ENCODE data around the gene TMCC1. TPM values are rescaled to one million over a fixed set of nuclear protein-coding genes. Genes with fewer than 3 reads are reported as not detected.
"Not testable (repeated sequence)": the region's sequence is repeated elsewhere in the genome, so short reads cannot be mapped to it uniquely, and the experiment has no call there.

The TMCC1 gene
- polyA plus RNA-seq, 6 donors from 2014 or later: 4.0 to 7.4 (median 5.7) TPM

- no peak for ATAC-seq (ENCODE audit: low read depth in 2 of 2)
- peaks cover 0 to 18% (median 0%) of the 10 kb centered on the region in 3 donors for H3K4me1 Mint-ChIP-seq
- H3K9me3 Mint-ChIP-seq: no peaks in the 10 kb centered on the region
- no peak overlapping the region for H3K27ac Mint-ChIP-seq
- H3K4me3 Mint-ChIP-seq: no peak overlapping the region
- DNase-seq: no peak
- no peaks in the 10 kb centered on the region for H3K27me3 Mint-ChIP-seq
- no peaks in the 10 kb centered on the region for H3K36me3 Mint-ChIP-seq
These were observed 175.3 kb downstream of the TMCC1 start for GRCh38 chr3:129718201-129718600.

- no peaks in the 10 kb centered on the region for H3K9me3 Mint-ChIP-seq
- H3K27ac Mint-ChIP-seq: peak overlapping the region in 1 of 6 donors; percentile 70
- DNase-seq (no peak), ATAC-seq (ENCODE audit: low read depth in 2 of 2) (no peak)
- H3K4me3 Mint-ChIP-seq: no peak overlapping the region
- no peaks in the 10 kb centered on the region for H3K27me3 Mint-ChIP-seq
- no peaks in the 10 kb centered on the region for H3K36me3 Mint-ChIP-seq
- peaks cover 0 to 18% (median 0%) of the 10 kb centered on the region in 3 donors for H3K4me1 Mint-ChIP-seq
These were observed 177.7 kb downstream of the TMCC1 start for GRCh38 chr3:129715854-129716253.

- peaks cover 0 to 9% of the 10 kb centered on the region in 2 donors for H3K36me3 Mint-ChIP-seq
- DNase-seq (no peak), ATAC-seq (ENCODE audit: low read depth in 2 of 2) (no peak)
- H3K4me3 Mint-ChIP-seq: no peak overlapping the region
- peaks cover 0 to 7% (median 6%) of the 10 kb centered on the region in 3 donors for H3K4me1 Mint-ChIP-seq
- H3K27ac Mint-ChIP-seq: no peak overlapping the region
- no peaks in the 10 kb centered on the region for H3K9me3 Mint-ChIP-seq
- no peaks in the 10 kb centered on the region for H3K27me3 Mint-ChIP-seq
These were observed 185.1 kb downstream of the TMCC1 start for GRCh38 chr3:129708328-129708861.

GRCh38 chr3:129705274-129705673, 188.2 kb downstream of the TMCC1 start:
- ATAC-seq (ENCODE audit: low read depth in 2 of 2) (no peak), DNase-seq (no peak)
- H3K9me3 Mint-ChIP-seq: no peaks in the 10 kb centered on the region
- peaks cover 0 to 13% of the 10 kb centered on the region in 2 donors for H3K36me3 Mint-ChIP-seq
- H3K4me3 Mint-ChIP-seq: peak overlapping the region in 1 of 8 donors; percentile 20
- peaks cover 0 to 7% (median 7%) of the 10 kb centered on the region in 3 donors for H3K4me1 Mint-ChIP-seq
- H3K27me3 Mint-ChIP-seq: no peaks in the 10 kb centered on the region
- H3K27ac Mint-ChIP-seq: no peak overlapping the region

GRCh38 chr3:129703913-129704312, 189.6 kb downstream of the TMCC1 start:
- Mint-ChIP-seq H3K27ac (peak overlapping the region in 1 of 6 donors; percentile 3), H3K36me3 (peaks cover 0 to 13% of the 10 kb centered on the region in 2 donors), H3K9me3 (no peaks in the 10 kb centered on the region), H3K4me3 (no peak overlapping the region), H3K4me1 (peaks cover 0 to 7% (median 7%) of the 10 kb centered on the region in 3 donors), H3K27me3 (no peaks in the 10 kb centered on the region)
- DNase-seq: no peak
- no peak for ATAC-seq (ENCODE audit: low read depth in 2 of 2)

- Mint-ChIP-seq H3K4me3 (no peak overlapping the region), H3K27ac (no peak overlapping the region), H3K9me3 (no peaks in the 10 kb centered on the region), H3K36me3 (peaks cover 1 to 13% of the 10 kb centered on the region in 2 donors), H3K4me1 (peaks cover 0 to 7% (median 7%) of the 10 kb centered on the region in 3 donors), H3K27me3 (no peaks in the 10 kb centered on the region)
- no peak for ATAC-seq (ENCODE audit: low read depth in 2 of 2)
- no peak for DNase-seq
These were observed 190.4 kb downstream of the TMCC1 start for GRCh38 chr3:129702934-129703712.

- peaks cover 15 to 20% of the 10 kb centered on the region in 2 donors for H3K36me3 Mint-ChIP-seq
- DNase-seq (no peak), ATAC-seq (ENCODE audit: low read depth in 2 of 2) (no peak)
- peak overlapping the region in 2 of 6 donors; percentile 61 to 73 for H3K27ac Mint-ChIP-seq
- H3K4me3 Mint-ChIP-seq: no peak overlapping the region
- H3K27me3 Mint-ChIP-seq: no peaks in the 10 kb centered on the region
- H3K4me1 Mint-ChIP-seq: peaks cover 0 to 14% (median 7%) of the 10 kb centered on the region in 3 donors
- H3K9me3 Mint-ChIP-seq: peaks cover 0 to 11% (median 6%) of the 10 kb centered on the region in 7 donors
These were observed 192.3 kb downstream of the TMCC1 start for GRCh38 chr3:129701161-129701560.

- ATAC-seq (ENCODE audit: low read depth in 2 of 2): no peak
- H3K4me3 Mint-ChIP-seq: no peak overlapping the region
- H3K27me3 Mint-ChIP-seq: no peaks in the 10 kb centered on the region
- H3K27ac Mint-ChIP-seq: peak overlapping the region in 1 of 6 donors; percentile 37
- H3K36me3 Mint-ChIP-seq: peaks cover 18 to 21% of the 10 kb centered on the region in 2 donors
- peaks cover 0 to 15% (median 6%) of the 10 kb centered on the region in 7 donors for H3K9me3 Mint-ChIP-seq
- no peak for DNase-seq
- peaks cover 0 to 14% (median 7%) of the 10 kb centered on the region in 3 donors for H3K4me1 Mint-ChIP-seq
These were observed 193.9 kb downstream of the TMCC1 start for GRCh38 chr3:129699612-129700011.

GRCh38 chr3:129699199-129699598, 194.3 kb downstream of the TMCC1 start:
- ATAC-seq (ENCODE audit: low read depth in 2 of 2) (no peak), DNase-seq (no peak)
- Mint-ChIP-seq H3K27me3 (no peaks in the 10 kb centered on the region), H3K4me1 (peaks cover 0 to 14% (median 7%) of the 10 kb centered on the region in 3 donors), H3K9me3 (peaks cover 0 to 15% (median 6%) of the 10 kb centered on the region in 7 donors), H3K27ac (peak overlapping the region in 1 of 6 donors; percentile 37), H3K36me3 (peaks cover 18 to 21% of the 10 kb centered on the region in 2 donors), H3K4me3 (no peak overlapping the region)

- no peaks in the 10 kb centered on the region for H3K27me3 Mint-ChIP-seq
- peaks cover 0 to 7% (median 0%) of the 10 kb centered on the region in 3 donors for H3K4me1 Mint-ChIP-seq
- DNase-seq (no peak), ATAC-seq (ENCODE audit: low read depth in 2 of 2) (no peak)
- peaks cover 0 to 15% (median 6%) of the 10 kb centered on the region in 7 donors for H3K9me3 Mint-ChIP-seq
- no peak overlapping the region for H3K4me3 Mint-ChIP-seq
- H3K27ac Mint-ChIP-seq: peak overlapping the region in 1 of 6 donors; percentile 8
- peaks cover 17 to 18% of the 10 kb centered on the region in 2 donors for H3K36me3 Mint-ChIP-seq
These were observed 196.1 kb downstream of the TMCC1 start for GRCh38 chr3:129697229-129697969.

GRCh38 chr3:129696430-129696829, 197.1 kb downstream of the TMCC1 start:
- not testable (repeated sequence) for H3K27ac Mint-ChIP-seq; H3K4me1 Mint-ChIP-seq; H3K27me3 Mint-ChIP-seq; ATAC-seq (ENCODE audit: low read depth in 2 of 2); DNase-seq; H3K4me3 Mint-ChIP-seq
- H3K36me3 Mint-ChIP-seq: peaks cover 17 to 18% of the 10 kb centered on the region in 2 donors
- H3K9me3 Mint-ChIP-seq: peaks cover 0 to 15% (median 6%) of the 10 kb centered on the region in 7 donors

- ATAC-seq (ENCODE audit: low read depth in 2 of 2) (no peak), DNase-seq (no peak)
- H3K27ac Mint-ChIP-seq: no peak overlapping the region
- no peak overlapping the region for H3K4me3 Mint-ChIP-seq
- peaks cover 5 to 16% (median 9%) of the 10 kb centered on the region in 3 donors for H3K4me1 Mint-ChIP-seq
- H3K36me3 Mint-ChIP-seq: peaks cover 13 to 18% of the 10 kb centered on the region in 2 donors
- peaks cover 0 to 15% (median 6%) of the 10 kb centered on the region in 7 donors for H3K9me3 Mint-ChIP-seq
- H3K27me3 Mint-ChIP-seq: no peaks in the 10 kb centered on the region
These were observed 198.3 kb downstream of the TMCC1 start for GRCh38 chr3:129695230-129695629.

GRCh38 chr3:129694228-129694627, 199.3 kb downstream of the TMCC1 start:
- H3K27ac Mint-ChIP-seq: no peak overlapping the region
- H3K9me3 Mint-ChIP-seq: peaks cover 0 to 15% (median 6%) of the 10 kb centered on the region in 7 donors
- no peaks in the 10 kb centered on the region for H3K27me3 Mint-ChIP-seq
- peaks cover 13 to 18% of the 10 kb centered on the region in 2 donors for H3K36me3 Mint-ChIP-seq
- ATAC-seq (ENCODE audit: low read depth in 2 of 2): no peak
- no peak overlapping the region for H3K4me3 Mint-ChIP-seq
- no peak for DNase-seq
- H3K4me1 Mint-ChIP-seq: peaks cover 6 to 16% (median 11%) of the 10 kb centered on the region in 3 donors
